HG03469 (cell line): ENCODE results near the gene PIAS1.
"Not testable (repeated sequence)": the region's sequence is repeated elsewhere in the genome, so short reads cannot be mapped to it uniquely, and the experiment has no call there.

ENCODE experiments used
- ATAC-seq: cut with Tn5 transposase; IDR thresholded peaks from one replicate; pipeline ENCODE4 v1.9.1; 2021; ENCODE audit warnings: mild to moderate bottlenecking, moderate library complexity, moderate number of reproducible peaks; ENCODE audit not compliant: unreplicated experiment

The PIAS1 gene

GRCh38 chr15:68230157-68231100 is 176.3 kb downstream of the PIAS1 start:
- no peak for ATAC-seq

- no peak for ATAC-seq
These were observed 177.1 kb downstream of the PIAS1 start for GRCh38 chr15:68231102-68231818.

- no peak for ATAC-seq
These were observed 178.3 kb downstream of the PIAS1 start for GRCh38 chr15:68232449-68232848.

- ATAC-seq, result no peak
These were observed 178.8 kb downstream of the PIAS1 start for GRCh38 chr15:68232937-68233336.

- no peak for ATAC-seq
These were observed 179.9 kb downstream of the PIAS1 start for GRCh38 chr15:68234060-68234459.

GRCh38 chr15:68234520-68234919 is 180.4 kb downstream of the PIAS1 start:
- not testable (repeated sequence) for ATAC-seq

- no peak for ATAC-seq
These were observed 180.9 kb downstream of the PIAS1 start for GRCh38 chr15:68235022-68235421.

- no peak for ATAC-seq
These were observed 184.9 kb downstream of the PIAS1 start for GRCh38 chr15:68239025-68239424.

- no peak for ATAC-seq
These were observed 187.2 kb downstream of the PIAS1 start for GRCh38 chr15:68241088-68241935.
